H1 (cell line): ENCODE data around the gene SOX30.
"Not testable (repeated sequence)": the region's sequence is repeated elsewhere in the genome, so short reads cannot be mapped to it uniquely, and the experiment has no call there.

Source experiments
- CTCF ChIP-seq, 3 experiments: IDR thresholded peaks; 1 replicate in 2 of 3; 2 replicates in 1 of 3; pipeline versions ENCODE4 v1.5.1 to v1.6.1; 2011; ENCODE audit warnings: low read length in 3 of 3, mild to moderate bottlenecking in 3 of 3, inconsistent platforms in 2 of 3, low read depth in 1 of 3, moderate library complexity in 1 of 3; ENCODE audit not compliant: insufficient read depth in 1 of 3; ENCODE audit errors: control extremely low read depth in 1 of 3
- POLR2AphosphoS5 ChIP-seq: IDR thresholded peaks from 2 replicates; pipeline ENCODE4 v1.6.1; 2011; ENCODE audit warnings: low read depth, low read length
- RAD21 ChIP-seq, 2 experiments: IDR thresholded peaks in 1 of 2; conservative IDR thresholded peaks in 1 of 2; 2 replicates each; pipeline ENCODE4 v1.6.1; 2011; ENCODE audit warnings: low read depth in 2 of 2, low read length in 2 of 2, improper control_type of control experiment in 1 of 2, inconsistent platforms in 1 of 2, mild to moderate bottlenecking in 1 of 2, moderate library complexity in 1 of 2
- SP4 ChIP-seq: IDR thresholded peaks from 2 replicates; pipeline ENCODE4 v1.6.1; 2012; ENCODE audit warnings: low read length, inconsistent platforms
- TEAD4 ChIP-seq: IDR thresholded peaks from 2 replicates; pipeline ENCODE4 v1.6.1; 2012; ENCODE audit warnings: low read depth, low read length, inconsistent platforms, mixed read lengths
- ZNF274 ChIP-seq: IDR thresholded peaks from 2 replicates; pipeline ENCODE4 v1.7.0; 2012; ENCODE audit warnings: low read length, borderline replicate concordance; ENCODE audit errors: extremely low read depth

GRCh38 chr5:157686276-157687197 lies 34.3 kb upstream of the SOX30 start:
- TF ChIP-seq RAD21 (IDR thresholded peaks at IDR 0.05 in 1 of 2, conservative IDR thresholded peaks at IDR 0.05 in 1 of 2; ENCODE audit: low read depth in 2 of 2, low read length in 2 of 2); CTCF (IDR thresholded peaks at IDR 0.05; ENCODE audit: control extremely low read depth in 1 of 3, insufficient read depth in 1 of 3, low read depth in 1 of 3, low read length in 3 of 3); POLR2AphosphoS5; TEAD4; SP4; ZNF274: not testable (repeated sequence)
